GM21529 (cell line): ENCODE measurements around the gene PRM2.

Source experiments
- ATAC-seq: cut with Tn5 transposase; IDR thresholded peaks from one replicate; pipeline ENCODE4 v1.9.1; 2021; ENCODE audit not compliant: unreplicated experiment

Gene PRM2

GRCh38 chr16:11276143-11276895, at the start of gene PRM2:
TSS of gene PRM2 (minus strand) at chr16:11276480. CDS start at chr16:11276370, 110 bp downstream.
- no peak for ATAC-seq

- no peak for ATAC-seq
Observed at GRCh38 chr16:11325404-11326083, 49.3 kb upstream of the PRM2 start.

GRCh38 chr16:11323551-11324336, 47.5 kb upstream of the PRM2 start:
- no peak for ATAC-seq

- ATAC-seq, result no peak
Observed at GRCh38 chr16:11322823-11323222, 46.5 kb upstream of the PRM2 start.

GRCh38 chr16:11321662-11322061, 45.4 kb upstream of the PRM2 start:
- no peak for ATAC-seq

- ATAC-seq, result no peak
Observed at GRCh38 chr16:11320170-11320569, 43.9 kb upstream of the PRM2 start.

- no peak for ATAC-seq
Observed at GRCh38 chr16:11319529-11320146, 43.4 kb upstream of the PRM2 start.

- no peak for ATAC-seq
Observed at GRCh38 chr16:11318817-11319216, 42.5 kb upstream of the PRM2 start.

GRCh38 chr16:11316331-11317015, 40.2 kb upstream of the PRM2 start:
- no peak for ATAC-seq

- ATAC-seq, result no peak
Observed at GRCh38 chr16:11315510-11315909, 39.2 kb upstream of the PRM2 start.

GRCh38 chr16:11314309-11314894, 38.1 kb upstream of the PRM2 start:
- no peak for ATAC-seq

GRCh38 chr16:11313493-11314308, 37.4 kb upstream of the PRM2 start:
- no peak for ATAC-seq

GRCh38 chr16:11312718-11313492, 36.6 kb upstream of the PRM2 start:
- ATAC-seq, result no peak

GRCh38 chr16:11310997-11311561, 34.8 kb upstream of the PRM2 start:
- ATAC-seq, result peak; percentile 42

GRCh38 chr16:11310634-11310977, 34.3 kb upstream of the PRM2 start:
- ATAC-seq, result no peak

- ATAC-seq, result peak; percentile 39
Observed at GRCh38 chr16:11309895-11310633, 33.8 kb upstream of the PRM2 start.

- ATAC-seq, result peak; percentile 31
Observed at GRCh38 chr16:11308493-11309283, 32.4 kb upstream of the PRM2 start.
